Tibial artery (tissue), 4 donors: ENCODE measurements around the gene WDR20.

Source experiments
- DNase-seq, 2 donors: peaks; one replicate each; pipeline ENCODE4 v3.0.0-alpha.2; 2019
- H3K27ac ChIP-seq, 2 donors: fragments of 200-600 bp; sonication (generic) in 1 of 2; 1 replicate in 1 of 2; 2 replicates in 1 of 2; pipeline ENCODE4 v1.5.1; 2018 to 2019; ENCODE audit warnings: mild to moderate bottlenecking in 1 of 2
- H3K27me3 ChIP-seq, 2 donors: fragments of 200-600 bp; sonication (generic) in 1 of 2; one replicate each; pipeline versions ENCODE4 v1.5.1 to v1.6.0; 2016 to 2019
- H3K36me3 ChIP-seq, 3 donors: fragments of 200-600 bp; sonication (generic) in 2 of 3; one replicate each; pipeline ENCODE4 v1.5.1; 2016 to 2019; ENCODE audit warnings: mild to moderate bottlenecking in 2 of 3
- H3K4me1 ChIP-seq, 4 donors: fragments of 200-600 bp; sonication (generic) in 2 of 4; 1 replicate in 3 of 4; 2 replicates in 1 of 4; pipeline ENCODE4 v1.5.1; 2016 to 2019
- H3K4me3 ChIP-seq, 2 donors: fragments of 200-600 bp; sonication (generic) in 1 of 2; 1 replicate in 1 of 2; 2 replicates in 1 of 2; pipeline ENCODE4 v1.5.1; 2018 to 2019; ENCODE audit warnings: mild to moderate bottlenecking in 2 of 2
- H3K9me3 ChIP-seq, 3 donors: fragments of 200-600 bp; sonication (generic) in 1 of 3; one replicate each; pipeline ENCODE4 v1.5.1; 2016 to 2019
- CTCF ChIP-seq, 2 experiments: fragments of 200-600 bp in 1 of 2; fragments of 450-650 bp in 1 of 2; IDR thresholded peaks; one replicate each; pipeline ENCODE4 v1.5.1; 2017 to 2019; ENCODE audit warnings: antibody characterized with exemption in 2 of 2, mild to moderate bottlenecking in 1 of 2, moderate library complexity in 1 of 2
- intact Hi-C: fragments of 100-400 bp; cut with DNase I; formaldehyde crosslinking; loops from one replicate; pipeline ENCODE4 v1.15.0; 2023; ENCODE audit warnings: low total_unique reads

Gene WDR20

GRCh38 chr14:102220031-102220430 is 80.3 kb downstream of the WDR20 start:
- no peaks in the 10 kb centered on the region for H3K9me3 ChIP-seq
- DNase-seq: no peak
- intact Hi-C loops: no loop called here
- TF ChIP-seq CTCF (IDR thresholded peaks at IDR 0.05): no peak
- no peaks in the 10 kb centered on the region for H3K27me3 ChIP-seq
- H3K4me3 ChIP-seq: no peak overlapping the region
- H3K27ac ChIP-seq: no peak overlapping the region
- H3K4me1 ChIP-seq: peaks cover 0 to 10% (median 10%) of the 10 kb centered on the region in 4 donors
- peaks cover 0 to 54% (median 18%) of the 10 kb centered on the region in 3 donors for H3K36me3 ChIP-seq

- Histone ChIP-seq H3K36me3 (peaks cover 0 to 55% (median 18%) of the 10 kb centered on the region in 3 donors), H3K4me3 (no peak overlapping the region), H3K4me1 (peaks cover 0 to under 1% (median 0%) of the 10 kb centered on the region in 4 donors), H3K9me3 (no peaks in the 10 kb centered on the region), H3K27me3 (no peaks in the 10 kb centered on the region), H3K27ac (no peak overlapping the region)
- DNase-seq: no peak
- intact Hi-C loops: no loop called here
- TF ChIP-seq CTCF (IDR thresholded peaks at IDR 0.05): no peak
These were observed 81.3 kb downstream of the WDR20 start for GRCh38 chr14:102221026-102221425.

- no peak overlapping the region for H3K27ac ChIP-seq
- no peaks in the 10 kb centered on the region for H3K9me3 ChIP-seq
- intact Hi-C loops: no loop called here
- H3K4me1 ChIP-seq: peaks cover 0 to 3% (median 0%) of the 10 kb centered on the region in 4 donors
- H3K36me3 ChIP-seq: peaks cover 0 to 53% (median 18%) of the 10 kb centered on the region in 3 donors
- no peak for DNase-seq
- no peaks in the 10 kb centered on the region for H3K27me3 ChIP-seq
- no peak overlapping the region for H3K4me3 ChIP-seq
- TF ChIP-seq CTCF (IDR thresholded peaks at IDR 0.05): no peak
These were observed 82.4 kb downstream of the WDR20 start for GRCh38 chr14:102222009-102222575.

GRCh38 chr14:102222751-102223150 is 83.1 kb downstream of the WDR20 start:
- intact Hi-C loops: no loop called here
- Histone ChIP-seq H3K4me1 (peaks cover 0 to 8% (median 0%) of the 10 kb centered on the region in 4 donors), H3K4me3 (no peak overlapping the region), H3K9me3 (no peaks in the 10 kb centered on the region), H3K27me3 (no peaks in the 10 kb centered on the region), H3K27ac (no peak overlapping the region), H3K36me3 (peaks cover 0 to 48% (median 18%) of the 10 kb centered on the region in 3 donors)
- TF ChIP-seq CTCF (IDR thresholded peaks at IDR 0.05): no peak
- DNase-seq: no peak

- Histone ChIP-seq H3K27ac (no peak overlapping the region), H3K36me3 (peaks cover 0 to 48% (median 17%) of the 10 kb centered on the region in 3 donors), H3K9me3 (no peaks in the 10 kb centered on the region), H3K4me1 (peaks cover 0 to 8% (median 0%) of the 10 kb centered on the region in 4 donors), H3K27me3 (no peaks in the 10 kb centered on the region), H3K4me3 (no peak overlapping the region)
- no peak for TF ChIP-seq CTCF (IDR thresholded peaks at IDR 0.05)
- DNase-seq: no peak
- intact Hi-C loops: no loop called here
These were observed 84.0 kb downstream of the WDR20 start for GRCh38 chr14:102223682-102224081.
